Coronary artery (tissue), 2 donors: ENCODE results near the gene AATK.

Experiments used
- DNase-seq: peaks from one replicate; pipeline ENCODE4 v3.0.0-alpha.2; 2017; ENCODE audit warnings: low spot score
- H3K27ac ChIP-seq, 2 donors: fragments of 200-600 bp; sonication (generic); one replicate each; pipeline ENCODE4 v1.5.1; 2016 to 2019
- H3K4me3 ChIP-seq: fragments of 200-600 bp; sonication (generic); 2 replicates; pipeline ENCODE4 v1.5.1; 2016; ENCODE audit warnings: mild to moderate bottlenecking, moderate library complexity
- CTCF ChIP-seq: fragments of 200-600 bp; sonication (generic); IDR thresholded peaks from one replicate; pipeline ENCODE4 v1.5.1; 2019; ENCODE audit warnings: antibody characterized with exemption

Gene AATK, protein sequence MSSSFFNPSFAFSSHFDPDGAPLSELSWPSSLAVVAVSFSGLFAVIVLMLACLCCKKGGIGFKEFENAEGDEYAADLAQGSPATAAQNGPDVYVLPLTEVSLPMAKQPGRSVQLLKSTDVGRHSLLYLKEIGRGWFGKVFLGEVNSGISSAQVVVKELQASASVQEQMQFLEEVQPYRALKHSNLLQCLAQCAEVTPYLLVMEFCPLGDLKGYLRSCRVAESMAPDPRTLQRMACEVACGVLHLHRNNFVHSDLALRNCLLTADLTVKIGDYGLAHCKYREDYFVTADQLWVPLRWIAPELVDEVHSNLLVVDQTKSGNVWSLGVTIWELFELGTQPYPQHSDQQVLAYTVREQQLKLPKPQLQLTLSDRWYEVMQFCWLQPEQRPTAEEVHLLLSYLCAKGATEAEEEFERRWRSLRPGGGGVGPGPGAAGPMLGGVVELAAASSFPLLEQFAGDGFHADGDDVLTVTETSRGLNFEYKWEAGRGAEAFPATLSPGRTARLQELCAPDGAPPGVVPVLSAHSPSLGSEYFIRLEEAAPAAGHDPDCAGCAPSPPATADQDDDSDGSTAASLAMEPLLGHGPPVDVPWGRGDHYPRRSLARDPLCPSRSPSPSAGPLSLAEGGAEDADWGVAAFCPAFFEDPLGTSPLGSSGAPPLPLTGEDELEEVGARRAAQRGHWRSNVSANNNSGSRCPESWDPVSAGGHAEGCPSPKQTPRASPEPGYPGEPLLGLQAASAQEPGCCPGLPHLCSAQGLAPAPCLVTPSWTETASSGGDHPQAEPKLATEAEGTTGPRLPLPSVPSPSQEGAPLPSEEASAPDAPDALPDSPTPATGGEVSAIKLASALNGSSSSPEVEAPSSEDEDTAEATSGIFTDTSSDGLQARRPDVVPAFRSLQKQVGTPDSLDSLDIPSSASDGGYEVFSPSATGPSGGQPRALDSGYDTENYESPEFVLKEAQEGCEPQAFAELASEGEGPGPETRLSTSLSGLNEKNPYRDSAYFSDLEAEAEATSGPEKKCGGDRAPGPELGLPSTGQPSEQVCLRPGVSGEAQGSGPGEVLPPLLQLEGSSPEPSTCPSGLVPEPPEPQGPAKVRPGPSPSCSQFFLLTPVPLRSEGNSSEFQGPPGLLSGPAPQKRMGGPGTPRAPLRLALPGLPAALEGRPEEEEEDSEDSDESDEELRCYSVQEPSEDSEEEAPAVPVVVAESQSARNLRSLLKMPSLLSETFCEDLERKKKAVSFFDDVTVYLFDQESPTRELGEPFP (N-terminal part only)

DNA sequence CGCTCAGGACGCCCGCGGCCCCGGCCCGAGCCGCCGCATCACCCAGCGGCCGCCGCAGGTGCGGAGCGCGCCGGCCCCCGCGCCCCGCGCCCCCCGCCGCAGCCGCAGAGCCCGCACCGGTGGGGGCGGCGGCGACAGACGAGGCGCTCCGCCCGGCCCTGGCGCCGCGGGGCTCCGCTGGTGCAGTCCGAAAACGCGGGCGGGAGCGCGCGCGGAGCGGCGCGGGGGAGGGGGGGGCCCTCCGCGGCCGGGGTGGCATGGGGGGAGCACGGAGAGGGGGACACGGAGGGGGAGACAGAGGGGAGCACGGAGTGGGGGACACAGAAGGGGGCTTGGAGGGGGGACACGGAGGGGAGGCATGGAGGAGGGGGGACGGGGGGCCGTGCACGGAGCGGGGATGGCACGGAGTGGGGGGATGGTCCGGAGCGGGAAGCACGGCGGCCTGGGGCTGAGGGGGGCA is at the start of gene AATK:
TSS of gene AATK (minus strand) at position 189 of the 460 bp plus-strand sequence. CDS start 229 bp downstream, outside the sequence.
- DNase-seq = no peak
- TF ChIP-seq CTCF = no peak
- peak within 1 kb of the TSS in 1 of 2 donors; percentile 67 for H3K27ac ChIP-seq
- peak within 1 kb of the TSS; percentile 80 for H3K4me3 ChIP-seq

DNA sequence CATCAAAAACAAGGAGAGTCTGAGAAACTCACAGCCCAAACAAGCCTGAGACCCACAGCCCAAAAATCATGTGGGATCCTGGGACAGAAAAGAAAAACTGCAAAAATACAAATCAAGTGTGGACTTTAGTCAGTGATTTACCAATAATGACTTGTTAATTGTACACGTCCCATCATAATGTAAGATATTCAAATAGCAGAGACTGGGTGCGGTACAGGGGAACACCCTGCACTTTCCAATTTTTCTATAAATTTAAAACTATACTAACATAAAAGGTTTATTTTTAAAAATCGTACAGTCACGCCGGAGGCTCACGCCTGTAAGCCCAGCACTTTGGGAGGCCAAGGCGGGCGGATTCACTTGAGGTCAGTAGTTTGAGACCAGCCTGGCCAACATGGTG is 48.0 kb upstream of the AATK start:
- H3K27ac ChIP-seq = no peak overlapping the region
- no peak for DNase-seq
- no peak overlapping the region for H3K4me3 ChIP-seq
- no peak for TF ChIP-seq CTCF

DNA sequence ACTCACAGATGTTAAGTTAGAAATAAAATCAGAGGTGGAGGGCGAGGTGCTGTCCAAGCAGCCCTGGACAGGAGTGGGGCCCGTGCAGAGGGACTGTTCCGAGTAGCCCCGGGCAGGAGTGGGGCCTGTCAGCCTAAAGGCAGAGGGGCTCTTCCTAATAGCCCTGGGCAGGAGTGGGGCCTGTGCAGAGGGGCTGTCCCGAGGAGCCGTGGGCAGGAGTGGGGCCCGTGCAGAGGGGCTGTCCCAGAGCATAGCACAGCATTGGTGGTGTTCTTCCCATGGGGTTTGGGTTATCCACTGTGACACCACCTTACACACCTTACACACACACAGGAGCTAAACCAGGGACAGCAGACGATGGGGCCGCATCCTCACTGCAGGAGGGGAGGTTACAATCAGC is 46.3 kb upstream of the AATK start:
- DNase-seq = no peak
- no peak overlapping the region for H3K4me3 ChIP-seq
- H3K27ac ChIP-seq = no peak overlapping the region
- TF ChIP-seq CTCF = no peak

DNA sequence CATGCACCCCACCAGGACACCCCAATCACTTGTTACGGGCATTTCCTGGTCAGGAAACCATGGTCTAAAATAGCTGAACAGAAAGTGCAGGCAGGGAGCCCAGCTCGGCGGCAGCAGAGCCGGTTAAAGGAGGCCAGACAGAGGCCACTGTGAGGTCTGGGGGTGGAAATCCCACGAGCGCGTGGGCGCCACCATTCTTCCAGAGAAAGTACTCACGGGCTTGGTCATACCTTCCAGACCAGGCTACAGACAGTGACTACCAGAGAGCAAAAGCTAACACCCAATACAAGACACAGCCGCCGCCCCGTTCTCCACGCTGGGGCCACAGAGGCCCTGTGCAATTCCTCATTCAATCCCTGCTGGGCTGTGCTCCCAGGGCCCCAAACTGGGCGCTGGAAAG is 44.8 kb upstream of the AATK start:
- no peak for DNase-seq
- H3K27ac ChIP-seq = peak overlapping the region in 1 of 2 donors; percentile 45
- no peak for TF ChIP-seq CTCF

GRCh38 chr17:81210466-81210865 is 44.4 kb upstream of the AATK start:
- H3K27ac ChIP-seq = peak overlapping the region in 1 of 2 donors; percentile 58
- TF ChIP-seq CTCF = no peak
- no peak for DNase-seq
- no peak overlapping the region for H3K4me3 ChIP-seq

More for the DNA sequence above, 44.8 kb upstream of the AATK start:
- no peak overlapping the region for H3K4me3 ChIP-seq

DNA sequence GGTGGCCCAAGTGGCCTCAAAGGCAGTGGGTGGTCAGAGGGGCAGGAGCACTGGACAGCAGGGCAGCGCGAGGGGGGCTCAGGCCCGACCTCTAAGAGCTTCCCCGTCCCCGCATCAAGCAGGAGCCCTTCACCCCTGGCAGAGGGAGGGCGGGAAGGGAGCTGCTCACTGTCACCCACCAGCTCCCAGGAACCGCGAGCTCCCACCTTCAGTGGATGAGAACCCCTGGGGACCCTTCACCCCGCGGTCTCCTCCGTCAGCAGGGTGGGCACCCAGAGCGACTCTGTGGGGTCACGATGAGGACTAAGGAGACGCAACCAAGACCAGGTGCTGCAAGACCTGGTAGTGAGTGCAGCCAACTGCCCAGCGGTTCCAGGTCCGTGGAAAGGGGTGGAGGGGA is 43.1 kb upstream of the AATK start:
- H3K4me3 ChIP-seq = no peak overlapping the region

More for the DNA sequence above, 43.1 kb upstream of the AATK start:
- no peak overlapping the region for H3K27ac ChIP-seq
- TF ChIP-seq CTCF = no peak
- DNase-seq = no peak
